PC-9 (cell line): ENCODE measurements around the gene ZBTB8B.
"Not testable (repeated sequence)": the region's sequence is repeated elsewhere in the genome, so short reads cannot be mapped to it uniquely, and the experiment has no call there.

Source experiments
- EZH2 ChIP-seq: fragments of 200-600 bp; sonication (generic); IDR thresholded peaks from 2 replicates; pipeline ENCODE4 v1.8.0; 2017; ENCODE audit warnings: antibody characterized with exemption, low read depth
- TF ChIP-seq, protein P1 (sequence below): fragments of 200-600 bp; sonication (generic); conservative IDR thresholded peaks from 2 replicates; pipeline ENCODE4 v1.6.1; 2017; ENCODE audit warnings: mixed run types, antibody characterized with exemption, mild to moderate bottlenecking, moderate library complexity

DNA sequence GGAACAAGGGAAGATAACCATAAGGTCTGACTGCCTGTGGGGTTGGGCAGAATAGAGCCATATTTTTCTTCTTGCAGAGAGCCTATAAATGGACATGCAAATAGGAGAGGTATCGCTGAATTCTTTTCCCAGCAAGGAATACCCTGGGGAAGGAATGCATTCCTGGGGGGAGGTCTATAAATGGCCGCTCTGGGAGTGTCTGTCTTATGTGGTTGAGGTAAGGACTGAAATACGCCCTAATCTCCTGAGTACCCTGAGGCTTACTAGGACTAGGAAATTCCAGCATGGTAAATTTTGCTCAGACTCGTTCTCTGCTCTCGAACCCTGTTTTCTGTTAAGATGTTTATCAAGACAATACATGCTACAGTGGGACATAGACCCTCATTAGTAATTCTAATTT is 6.1 kb upstream of the ZBTB8B start:
- TF ChIP-seq, protein P1, sequence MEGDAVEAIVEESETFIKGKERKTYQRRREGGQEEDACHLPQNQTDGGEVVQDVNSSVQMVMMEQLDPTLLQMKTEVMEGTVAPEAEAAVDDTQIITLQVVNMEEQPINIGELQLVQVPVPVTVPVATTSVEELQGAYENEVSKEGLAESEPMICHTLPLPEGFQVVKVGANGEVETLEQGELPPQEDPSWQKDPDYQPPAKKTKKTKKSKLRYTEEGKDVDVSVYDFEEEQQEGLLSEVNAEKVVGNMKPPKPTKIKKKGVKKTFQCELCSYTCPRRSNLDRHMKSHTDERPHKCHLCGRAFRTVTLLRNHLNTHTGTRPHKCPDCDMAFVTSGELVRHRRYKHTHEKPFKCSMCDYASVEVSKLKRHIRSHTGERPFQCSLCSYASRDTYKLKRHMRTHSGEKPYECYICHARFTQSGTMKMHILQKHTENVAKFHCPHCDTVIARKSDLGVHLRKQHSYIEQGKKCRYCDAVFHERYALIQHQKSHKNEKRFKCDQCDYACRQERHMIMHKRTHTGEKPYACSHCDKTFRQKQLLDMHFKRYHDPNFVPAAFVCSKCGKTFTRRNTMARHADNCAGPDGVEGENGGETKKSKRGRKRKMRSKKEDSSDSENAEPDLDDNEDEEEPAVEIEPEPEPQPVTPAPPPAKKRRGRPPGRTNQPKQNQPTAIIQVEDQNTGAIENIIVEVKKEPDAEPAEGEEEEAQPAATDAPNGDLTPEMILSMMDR, result not testable (repeated sequence)
- TF ChIP-seq EZH2, result not testable (repeated sequence)
